Neural progenitor cell (in vitro differentiated cells): ENCODE data around the gene RASAL3. TPM values are rescaled to one million over a fixed set of nuclear protein-coding genes. Genes with fewer than 3 reads are reported as not detected.
A peak's percentile ranks its signal among the peaks of the same experiment; 100 is the strongest.

Experiments used
- DNase-seq: peaks from one replicate; pipeline ENCODE4 v3.0.0-alpha.2; 2016; ENCODE audit warnings: low spot score
- H2AFZ ChIP-seq: fragments of 200-600 bp; sonication (generic); replicated peaks from 2 replicates; pipeline ENCODE4 v1.6.1; 2016; ENCODE audit warnings: antibody characterized with exemption
- H3F3A ChIP-seq: fragments of 200-600 bp; sonication (generic); 2 replicates; pipeline ENCODE4 v1.6.1; 2016; ENCODE audit warnings: antibody characterized with exemption, low read depth
- H3K27ac ChIP-seq: fragments of 200-600 bp; sonication (generic); 2 replicates; pipeline ENCODE4 v1.5.1; 2016; ENCODE audit warnings: mild to moderate bottlenecking
- H3K27me3 ChIP-seq: fragments of 200-600 bp; sonication (generic); 2 replicates; pipeline ENCODE4 v1.6.1; 2016; ENCODE audit warnings: mild to moderate bottlenecking, moderate library complexity
- H3K36me3 ChIP-seq: fragments of 200-600 bp; sonication (generic); 2 replicates; pipeline ENCODE4 v1.5.1; 2016
- H3K4me1 ChIP-seq: fragments of 200-600 bp; sonication (generic); 2 replicates; pipeline ENCODE4 v1.6.1; 2016; ENCODE audit warnings: mixed run types
- H3K4me2 ChIP-seq: fragments of 200-600 bp; sonication (generic); 2 replicates; pipeline ENCODE4 v1.6.1; 2016
- H3K4me3 ChIP-seq: fragments of 200-600 bp; sonication (generic); 2 replicates; pipeline ENCODE4 v1.5.1; 2016
- H3K79me2 ChIP-seq: fragments of 200-600 bp; sonication (generic); 2 replicates; pipeline ENCODE4 v1.6.1; 2016; ENCODE audit warnings: low read depth
- H3K9ac ChIP-seq: fragments of 200-600 bp; sonication (generic); 2 replicates; pipeline ENCODE4 v1.6.1; 2016
- H3K9me3 ChIP-seq: fragments of 200-600 bp; sonication (generic); 2 replicates; pipeline ENCODE4 v1.5.1; 2016; ENCODE audit warnings: low read depth
- H4K20me1 ChIP-seq: fragments of 200-600 bp; sonication (generic); 2 replicates; pipeline ENCODE4 v1.6.1; 2016; ENCODE audit warnings: low read depth
- H3K27ac Mint-ChIP-seq: 3 replicates; pipeline ENCODE4 v1.8.0; 2021; ENCODE audit warnings: mixed read lengths
- H3K27me3 Mint-ChIP-seq: 2 replicates; pipeline ENCODE4 v1.8.0; 2022; ENCODE audit warnings: low read depth, mild to moderate bottlenecking, inconsistent platforms, moderate library complexity, mixed read lengths; ENCODE audit not compliant: insufficient read depth
- H3K36me3 Mint-ChIP-seq: 3 replicates; pipeline ENCODE4 v1.8.0; 2021; ENCODE audit warnings: mixed read lengths
- H3K4me1 Mint-ChIP-seq: 3 replicates; pipeline ENCODE4 v1.8.0; 2021; ENCODE audit warnings: mixed read lengths
- H3K4me3 Mint-ChIP-seq: 3 replicates; pipeline ENCODE4 v1.8.0; 2021; ENCODE audit warnings: mild to moderate bottlenecking, moderate library complexity, mixed read lengths
- H3K9me3 Mint-ChIP-seq: 3 replicates; pipeline ENCODE4 v1.8.0; 2020; ENCODE audit warnings: mixed read lengths
- EZH2 ChIP-seq: fragments of 200-600 bp; sonication (generic); IDR thresholded peaks from 2 replicates; pipeline ENCODE4 v1.6.1; 2017; ENCODE audit warnings: antibody characterized with exemption, mild to moderate bottlenecking, moderate library complexity
- EZH2phosphoT487 ChIP-seq: fragments of 200-600 bp; sonication (generic); IDR thresholded peaks from 2 replicates; pipeline ENCODE4 v1.6.1; 2017; ENCODE audit warnings: antibody characterized with exemption
- total RNA-seq: library from RNA; depleted of rRNA; stranded (reverse); fragments of >200 nt; gene quantifications from 2 replicates; pipeline ENCODE4 v1.2.3, GENCODE V29; 2015; ENCODE audit warnings: low replicate concordance
- TF ChIP-seq, protein P1 (sequence below): fragments of 200-600 bp; sonication (generic); IDR thresholded peaks from 2 replicates; pipeline ENCODE4 v1.5.1; 2017; ENCODE audit warnings: antibody characterized with exemption, mild to moderate bottlenecking

RASAL3 gene
- total RNA-seq: not detected in 2 replicates

DNA sequence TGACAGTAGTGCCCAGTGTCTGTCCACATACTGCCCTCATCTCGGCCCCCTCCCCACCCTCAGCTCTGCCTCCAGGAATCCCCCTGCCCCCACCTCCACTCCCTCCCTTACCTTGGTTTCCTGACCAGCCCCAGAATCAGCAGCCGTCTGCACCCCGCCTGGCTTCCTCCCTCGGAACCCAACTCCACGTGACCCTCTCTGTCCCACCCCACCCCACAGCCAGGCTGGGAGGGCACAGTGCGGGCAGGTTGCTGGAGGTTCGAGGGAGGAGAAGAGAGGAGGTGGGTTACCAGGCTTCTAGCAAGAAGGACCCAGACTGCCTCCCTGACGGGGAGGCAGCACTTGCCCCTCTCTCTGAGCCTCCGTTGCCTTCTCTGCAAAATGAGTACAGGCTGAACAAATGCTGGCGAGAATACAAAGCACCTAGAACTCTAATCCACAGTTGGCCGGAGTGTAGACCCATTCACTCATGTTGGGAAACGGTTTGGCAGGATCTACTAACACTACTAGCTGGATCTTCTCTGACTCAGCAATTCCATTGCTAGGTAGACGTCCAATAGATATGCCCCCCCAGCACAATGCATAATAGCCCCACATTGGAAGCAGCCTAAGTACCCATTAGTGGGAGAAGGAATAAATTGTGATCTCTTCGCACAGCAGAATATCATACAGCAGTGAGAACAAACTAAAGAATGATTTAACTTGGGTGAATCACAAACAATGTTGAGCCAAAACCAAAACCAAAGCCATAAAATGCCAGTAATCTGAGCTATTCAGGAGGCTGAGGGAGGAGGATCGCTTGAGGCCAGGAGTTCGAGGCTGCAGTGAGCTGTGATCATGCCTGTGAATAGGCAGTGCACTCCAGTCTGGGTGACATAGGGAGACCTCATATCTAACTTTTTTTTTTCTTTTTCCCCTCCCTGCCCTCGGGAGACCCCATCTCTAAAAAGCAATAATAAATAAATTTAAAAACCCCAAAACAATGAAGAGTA is at the start of gene RASAL3:
TSS of gene RASAL3 (minus strand) at position 151 of the 992 bp plus-strand sequence. CDS start 186 bp downstream, outside the sequence.
- Mint-ChIP-seq H3K4me1 (no peaks in the 10 kb centered on the region), H3K27ac (no peak within 1 kb of the TSS), H3K27me3 (peaks cover 49% of the 10 kb centered on the region), H3K9me3 (peaks cover 4% of the 10 kb centered on the region), H3K36me3 (no peaks in the 10 kb centered on the region), H3K4me3 (no peak within 1 kb of the TSS)
- Histone ChIP-seq H3K79me2 (no peaks in the 10 kb centered on the region), H4K20me1 (no peaks in the 10 kb centered on the region), H3K9me3 (no peaks in the 10 kb centered on the region), H2AFZ (no peak within 1 kb of the TSS), H3F3A (no peaks in the 10 kb centered on the region), H3K4me2 (no peak within 1 kb of the TSS), H3K4me1 (no peaks in the 10 kb centered on the region), H3K36me3 (no peaks in the 10 kb centered on the region), H3K4me3 (no peak within 1 kb of the TSS), H3K27me3 (peaks cover 90% of the 10 kb centered on the region), H3K27ac (no peak within 1 kb of the TSS), H3K9ac (no peak within 1 kb of the TSS)
- no peak for DNase-seq
- TF ChIP-seq EZH2phosphoT487 (no peak), EZH2 (no peak)
- TF ChIP-seq, protein P1, sequence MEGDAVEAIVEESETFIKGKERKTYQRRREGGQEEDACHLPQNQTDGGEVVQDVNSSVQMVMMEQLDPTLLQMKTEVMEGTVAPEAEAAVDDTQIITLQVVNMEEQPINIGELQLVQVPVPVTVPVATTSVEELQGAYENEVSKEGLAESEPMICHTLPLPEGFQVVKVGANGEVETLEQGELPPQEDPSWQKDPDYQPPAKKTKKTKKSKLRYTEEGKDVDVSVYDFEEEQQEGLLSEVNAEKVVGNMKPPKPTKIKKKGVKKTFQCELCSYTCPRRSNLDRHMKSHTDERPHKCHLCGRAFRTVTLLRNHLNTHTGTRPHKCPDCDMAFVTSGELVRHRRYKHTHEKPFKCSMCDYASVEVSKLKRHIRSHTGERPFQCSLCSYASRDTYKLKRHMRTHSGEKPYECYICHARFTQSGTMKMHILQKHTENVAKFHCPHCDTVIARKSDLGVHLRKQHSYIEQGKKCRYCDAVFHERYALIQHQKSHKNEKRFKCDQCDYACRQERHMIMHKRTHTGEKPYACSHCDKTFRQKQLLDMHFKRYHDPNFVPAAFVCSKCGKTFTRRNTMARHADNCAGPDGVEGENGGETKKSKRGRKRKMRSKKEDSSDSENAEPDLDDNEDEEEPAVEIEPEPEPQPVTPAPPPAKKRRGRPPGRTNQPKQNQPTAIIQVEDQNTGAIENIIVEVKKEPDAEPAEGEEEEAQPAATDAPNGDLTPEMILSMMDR: no peak

DNA sequence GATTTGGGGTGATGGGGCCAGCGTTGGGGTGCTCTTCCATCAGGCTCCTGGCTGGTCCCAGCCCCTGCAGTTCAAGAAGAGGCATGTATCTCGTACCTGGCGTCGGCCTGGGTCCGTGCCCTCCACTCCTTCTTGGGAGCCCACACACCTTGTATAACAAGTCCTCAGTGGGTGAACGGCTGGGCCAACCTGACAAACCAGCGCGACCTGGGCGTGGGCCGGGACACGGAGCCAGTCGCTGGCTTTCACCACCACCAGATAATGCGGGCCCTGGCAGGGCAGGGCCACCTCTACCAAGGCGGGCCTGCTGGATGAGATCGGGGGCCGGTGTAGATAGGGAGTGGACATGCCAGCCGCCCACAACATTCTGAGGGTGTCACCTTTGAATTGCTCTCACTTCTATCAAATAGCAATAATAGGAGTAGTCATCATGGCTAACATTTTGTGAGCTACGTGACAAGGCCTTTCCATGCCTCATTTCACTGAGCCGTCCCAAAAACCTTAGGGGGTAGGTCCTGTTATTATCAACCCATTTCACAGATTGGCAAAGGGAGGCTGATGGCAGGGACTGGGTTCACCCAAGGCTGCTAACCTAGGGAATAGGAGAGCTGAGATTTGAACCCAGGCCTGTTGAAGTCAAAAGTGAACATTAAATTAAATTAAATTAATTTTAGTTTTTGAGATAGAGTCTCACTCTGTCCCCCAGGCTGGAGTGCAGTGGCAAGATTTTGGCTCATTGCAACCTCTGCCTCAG is 47.5 kb upstream of the RASAL3 start:
- Histone ChIP-seq H3K4me3 (no peak overlapping the region), H3K36me3 (no peaks in the 10 kb centered on the region), H3K27me3 (no peaks in the 10 kb centered on the region), H3K4me1 (no peaks in the 10 kb centered on the region), H3K27ac (no peak overlapping the region), H3K79me2 (no peaks in the 10 kb centered on the region), H2AFZ (no peak overlapping the region), H3F3A (no peaks in the 10 kb centered on the region), H3K9me3 (peaks cover 3% of the 10 kb centered on the region), H3K9ac (no peak overlapping the region), H4K20me1 (no peaks in the 10 kb centered on the region), H3K4me2 (no peak overlapping the region)
- Mint-ChIP-seq H3K4me3 (no peak overlapping the region), H3K4me1 (no peaks in the 10 kb centered on the region), H3K36me3 (no peaks in the 10 kb centered on the region), H3K9me3 (peaks cover 5% of the 10 kb centered on the region), H3K27me3 (peaks cover 21% of the 10 kb centered on the region), H3K27ac (no peak overlapping the region)
- no peak for DNase-seq
- TF ChIP-seq, protein P1: no peak
- TF ChIP-seq EZH2 (no peak), EZH2phosphoT487 (no peak)

DNA sequence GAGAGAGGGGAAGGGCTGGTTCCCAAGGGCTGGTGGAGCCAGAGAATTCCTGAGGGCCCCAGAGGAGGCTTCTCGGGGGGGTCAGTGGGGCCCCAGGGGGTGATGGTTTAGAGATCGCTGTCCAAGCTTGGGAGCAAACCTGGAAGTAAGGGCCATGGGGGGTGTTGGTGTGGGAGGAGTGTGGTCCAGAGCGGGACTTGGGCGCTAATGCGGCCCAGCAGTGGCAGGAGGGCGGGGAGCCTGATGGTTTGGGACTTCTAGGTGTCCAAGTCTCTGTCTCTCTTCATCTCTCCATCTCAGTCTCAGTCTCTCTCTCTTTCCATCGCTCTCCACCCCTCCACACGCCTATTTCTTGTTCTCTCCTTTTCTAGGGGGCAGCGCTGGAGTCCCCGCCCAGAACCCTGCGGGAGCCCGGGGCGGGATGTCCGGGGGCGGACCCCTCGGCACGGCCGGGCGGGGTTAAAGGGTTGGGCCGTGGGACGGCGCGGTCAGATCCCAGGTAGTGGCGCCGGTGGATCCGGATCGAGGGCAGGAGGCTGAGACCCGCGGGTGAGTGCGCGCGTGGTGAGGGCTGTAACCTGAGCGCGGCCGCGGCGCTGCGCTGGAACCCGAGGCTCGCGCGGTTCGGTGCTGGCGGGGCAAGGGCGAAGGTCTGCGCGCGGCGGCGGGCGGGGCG is 43.8 kb upstream of the RASAL3 start, which contains the start of gene CYP4F22:
TSS of gene CYP4F22 (plus strand) at position 491 of the 676 bp plus-strand sequence. CDS start 16,812 bp downstream, outside the sequence.
- H3K27me3 ChIP-seq: no peaks in the 10 kb centered on the region
- H3K9ac ChIP-seq: no peak within 1 kb of the TSS
- H3K4me1 ChIP-seq: no peaks in the 10 kb centered on the region
- H3K27ac ChIP-seq: no peak within 1 kb of the TSS
- H3K9me3 ChIP-seq: peaks cover 4% of the 10 kb centered on the region
- H2AFZ ChIP-seq: no peak within 1 kb of the TSS
- TF ChIP-seq, protein P1: no peak
- no peak for TF ChIP-seq EZH2
- no peak for TF ChIP-seq EZH2phosphoT487
- no peaks in the 10 kb centered on the region for H3K79me2 ChIP-seq
- peaks cover 16% of the 10 kb centered on the region for H3K27me3 Mint-ChIP-seq
- H3K4me1 Mint-ChIP-seq: no peaks in the 10 kb centered on the region
- H3K36me3 Mint-ChIP-seq: no peaks in the 10 kb centered on the region
- H4K20me1 ChIP-seq: no peaks in the 10 kb centered on the region
- H3F3A ChIP-seq: no peaks in the 10 kb centered on the region
- H3K4me2 ChIP-seq: no peak within 1 kb of the TSS
- H3K27ac Mint-ChIP-seq: no peak within 1 kb of the TSS
- H3K4me3 Mint-ChIP-seq: peak within 1 kb of the TSS; percentile 35
- no peaks in the 10 kb centered on the region for H3K36me3 ChIP-seq
- H3K9me3 Mint-ChIP-seq: peaks cover 2% of the 10 kb centered on the region
- DNase-seq: no peak
- no peak within 1 kb of the TSS for H3K4me3 ChIP-seq
